Measurements from ENCODE around the gene PFKL.

- TF ChIP-seq CTCF (IDR thresholded peaks at IDR 0.05) (peak in 2 of 5 experiments; percentile 12 to 25), POLR2A (IDR thresholded peaks at IDR 0.05) (no peak), EP300 (IDR thresholded peaks at IDR 0.05; ENCODE audit: low read depth) (no peak)
These were observed 32.2 kb upstream of the PFKL start for GRCh38 chr21:44267655-44268142.
